K562 (cell line): ENCODE measurements around the gene ZNF195. TPM values are rescaled to one million over a fixed set of nuclear protein-coding genes. Genes with fewer than 3 reads are reported as not detected.

Experiments used
- CAMTA2 ChIP-seq: fragments of 250-450 bp; sonication (Bioruptor Pico); conservative IDR thresholded peaks from 2 replicates; pipeline ENCODE4 v1.5.1; 2022
- DDX20 ChIP-seq: fragments of 450-650 bp; IDR thresholded peaks from 2 replicates; pipeline ENCODE4 v1.6.1; 2016; ENCODE audit warnings: missing genetic modification characterization, low read depth, mild to moderate bottlenecking, missing compliant biosample characterization, moderate library complexity
- FIP1L1 ChIP-seq: fragments of 200-400 bp; formaldehyde crosslinking; IDR thresholded peaks from 2 replicates; pipeline ENCODE4 v1.6.1; 2018; ENCODE audit warnings: mild to moderate bottlenecking, low read depth, low read length; ENCODE audit not compliant: poor library complexity, severe bottlenecking
- GTF2F1 ChIP-seq: IDR thresholded peaks from 2 replicates; pipeline ENCODE4 v1.6.1; 2011; ENCODE audit warnings: low read depth, low read length, improper control_type of control experiment
- MCM7 ChIP-seq, 2 experiments: fragments of 450-650 bp; IDR thresholded peaks; 2 replicates each; pipeline ENCODE4 v1.6.1; 2016 to 2018
- MED1 ChIP-seq: sonication (generic); formaldehyde crosslinking; IDR thresholded peaks from 2 replicates; pipeline ENCODE4 v1.8.1; 2023; ENCODE audit warnings: missing genetic modification reagents, borderline replicate concordance
- RBBP5 ChIP-seq: fragments of 200-600 bp; sonication (generic); IDR thresholded peaks from 2 replicates; pipeline ENCODE4 v1.6.1; 2012; ENCODE audit warnings: borderline replicate concordance, mild to moderate bottlenecking, low read length, control low read depth, inconsistent platforms; ENCODE audit not compliant: insufficient read depth, poor library complexity, severe bottlenecking
- RFX5 ChIP-seq: IDR thresholded peaks from 2 replicates; pipeline ENCODE4 v1.6.1; 2011; ENCODE audit warnings: low read depth, mild to moderate bottlenecking, improper control_type of control experiment, low read length
- SP1 ChIP-seq: sonication (generic); formaldehyde crosslinking; IDR thresholded peaks from 2 replicates; pipeline ENCODE4 v1.8.1; 2022; ENCODE audit warnings: mild to moderate bottlenecking, missing genetic modification reagents
- TARDBP ChIP-seq: fragments of 450-650 bp; IDR thresholded peaks from 2 replicates; pipeline ENCODE4 v1.6.1; 2016
- ZNF134 ChIP-seq: fragments of 250-450 bp; sonication (Bioruptor Pico); conservative IDR thresholded peaks from 2 replicates; pipeline ENCODE4 v1.4.0; 2020
- ZNF668 ChIP-seq: fragments of 250-450 bp; sonication (Bioruptor Pico); IDR thresholded peaks from 2 replicates; pipeline ENCODE4 v1.8.0; 2022; ENCODE audit warnings: mild to moderate bottlenecking, inconsistent platforms
- ZNF79 ChIP-seq: fragments of 250-450 bp; sonication (Bioruptor Pico); IDR thresholded peaks from 2 replicates; pipeline ENCODE4 v1.4.0; 2020; ENCODE audit warnings: low read depth, mild to moderate bottlenecking, moderate library complexity
- polyA plus RNA-seq, 8 experiments: library from polyadenylated mRNA; depleted of rRNA in 4 of 8; stranded (reverse) in 5 of 8; unstranded in 3 of 8; fragments of >200 nt; fragmentation: Nextera tagmentation in 2 of 8; fragmentation: Illumina TruSeq in 1 of 8; extraction: Ambion mirVana in 2 of 8; extraction: Trizol in 1 of 8; gene quantifications; 2 replicates each; pipeline versions ENCODE4 v1.2.1 to v1.2.3, GENCODE V29; 2011 to 2014; ENCODE audit warnings: inconsistent platforms in 1 of 8, missing spikeins in 1 of 8
- total RNA-seq, 7 experiments: library from RNA; depleted of rRNA in 6 of 7; stranded (reverse); fragments of >200 nt in 6 of 7; fragmentation: Illumina TruSeq in 2 of 7; extraction: Trizol in 2 of 7; gene quantifications; 2 replicates each; pipeline versions ENCODE4 v1.2.1 to v1.2.3, GENCODE V29; 2011 to 2021; ENCODE audit warnings: low replicate concordance in 1 of 7
- TF ChIP-seq, protein P1 (sequence below): fragments of 250-450 bp; sonication (Bioruptor Pico); IDR thresholded peaks from 2 replicates; pipeline ENCODE4 v1.8.0; 2022; ENCODE audit warnings: inconsistent platforms
- TF ChIP-seq, protein P2 (sequence below): fragments of 250-450 bp; sonication (Bioruptor Pico); IDR thresholded peaks from 2 replicates; pipeline ENCODE4 v1.5.0; 2020; ENCODE audit warnings: mild to moderate bottlenecking, borderline replicate concordance
- TF ChIP-seq, protein P3 (sequence below): fragments of 450-650 bp; IDR thresholded peaks from 2 replicates; pipeline ENCODE4 v1.6.1; 2016; ENCODE audit warnings: low read depth

Gene ZNF195
- total and polyA plus RNA-seq, 9 of the 15 experiments (the other 6 are each of a cell fraction or from before 2014, with no cell fraction given): 42.1 to 75.5 (median 60.4) TPM

- peak; percentile 90 for TF ChIP-seq SP1 (CRISPR knock-in tag)
- TF ChIP-seq, protein P1, sequence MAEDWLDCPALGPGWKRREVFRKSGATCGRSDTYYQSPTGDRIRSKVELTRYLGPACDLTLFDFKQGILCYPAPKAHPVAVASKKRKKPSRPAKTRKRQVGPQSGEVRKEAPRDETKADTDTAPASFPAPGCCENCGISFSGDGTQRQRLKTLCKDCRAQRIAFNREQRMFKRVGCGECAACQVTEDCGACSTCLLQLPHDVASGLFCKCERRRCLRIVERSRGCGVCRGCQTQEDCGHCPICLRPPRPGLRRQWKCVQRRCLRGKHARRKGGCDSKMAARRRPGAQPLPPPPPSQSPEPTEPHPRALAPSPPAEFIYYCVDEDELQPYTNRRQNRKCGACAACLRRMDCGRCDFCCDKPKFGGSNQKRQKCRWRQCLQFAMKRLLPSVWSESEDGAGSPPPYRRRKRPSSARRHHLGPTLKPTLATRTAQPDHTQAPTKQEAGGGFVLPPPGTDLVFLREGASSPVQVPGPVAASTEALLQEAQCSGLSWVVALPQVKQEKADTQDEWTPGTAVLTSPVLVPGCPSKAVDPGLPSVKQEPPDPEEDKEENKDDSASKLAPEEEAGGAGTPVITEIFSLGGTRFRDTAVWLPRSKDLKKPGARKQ (CRISPR knock-in tag): no peak
- no peak for TF ChIP-seq ZNF668 (CRISPR knock-in tag)
- no peak for TF ChIP-seq CAMTA2 (CRISPR knock-in tag)
- TF ChIP-seq ZNF134 (CRISPR knock-in tag): no peak
- peak; percentile 95 for TF ChIP-seq RBBP5
- TF ChIP-seq FIP1L1: no peak
- TF ChIP-seq, protein P2, sequence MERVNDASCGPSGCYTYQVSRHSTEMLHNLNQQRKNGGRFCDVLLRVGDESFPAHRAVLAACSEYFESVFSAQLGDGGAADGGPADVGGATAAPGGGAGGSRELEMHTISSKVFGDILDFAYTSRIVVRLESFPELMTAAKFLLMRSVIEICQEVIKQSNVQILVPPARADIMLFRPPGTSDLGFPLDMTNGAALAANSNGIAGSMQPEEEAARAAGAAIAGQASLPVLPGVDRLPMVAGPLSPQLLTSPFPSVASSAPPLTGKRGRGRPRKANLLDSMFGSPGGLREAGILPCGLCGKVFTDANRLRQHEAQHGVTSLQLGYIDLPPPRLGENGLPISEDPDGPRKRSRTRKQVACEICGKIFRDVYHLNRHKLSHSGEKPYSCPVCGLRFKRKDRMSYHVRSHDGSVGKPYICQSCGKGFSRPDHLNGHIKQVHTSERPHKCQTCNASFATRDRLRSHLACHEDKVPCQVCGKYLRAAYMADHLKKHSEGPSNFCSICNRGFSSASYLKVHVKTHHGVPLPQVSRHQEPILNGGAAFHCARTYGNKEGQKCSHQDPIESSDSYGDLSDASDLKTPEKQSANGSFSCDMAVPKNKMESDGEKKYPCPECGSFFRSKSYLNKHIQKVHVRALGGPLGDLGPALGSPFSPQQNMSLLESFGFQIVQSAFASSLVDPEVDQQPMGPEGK (CRISPR knock-in tag): no peak
- TF ChIP-seq RFX5: no peak
- TF ChIP-seq MCM7 (IDR thresholded peaks at IDR 0.05): no peak
- TF ChIP-seq GTF2F1: no peak; the same call in 1 of the 2 replicates
- no peak for TF ChIP-seq DDX20 (tag)
- TF ChIP-seq TARDBP: no peak
- TF ChIP-seq, protein P3, sequence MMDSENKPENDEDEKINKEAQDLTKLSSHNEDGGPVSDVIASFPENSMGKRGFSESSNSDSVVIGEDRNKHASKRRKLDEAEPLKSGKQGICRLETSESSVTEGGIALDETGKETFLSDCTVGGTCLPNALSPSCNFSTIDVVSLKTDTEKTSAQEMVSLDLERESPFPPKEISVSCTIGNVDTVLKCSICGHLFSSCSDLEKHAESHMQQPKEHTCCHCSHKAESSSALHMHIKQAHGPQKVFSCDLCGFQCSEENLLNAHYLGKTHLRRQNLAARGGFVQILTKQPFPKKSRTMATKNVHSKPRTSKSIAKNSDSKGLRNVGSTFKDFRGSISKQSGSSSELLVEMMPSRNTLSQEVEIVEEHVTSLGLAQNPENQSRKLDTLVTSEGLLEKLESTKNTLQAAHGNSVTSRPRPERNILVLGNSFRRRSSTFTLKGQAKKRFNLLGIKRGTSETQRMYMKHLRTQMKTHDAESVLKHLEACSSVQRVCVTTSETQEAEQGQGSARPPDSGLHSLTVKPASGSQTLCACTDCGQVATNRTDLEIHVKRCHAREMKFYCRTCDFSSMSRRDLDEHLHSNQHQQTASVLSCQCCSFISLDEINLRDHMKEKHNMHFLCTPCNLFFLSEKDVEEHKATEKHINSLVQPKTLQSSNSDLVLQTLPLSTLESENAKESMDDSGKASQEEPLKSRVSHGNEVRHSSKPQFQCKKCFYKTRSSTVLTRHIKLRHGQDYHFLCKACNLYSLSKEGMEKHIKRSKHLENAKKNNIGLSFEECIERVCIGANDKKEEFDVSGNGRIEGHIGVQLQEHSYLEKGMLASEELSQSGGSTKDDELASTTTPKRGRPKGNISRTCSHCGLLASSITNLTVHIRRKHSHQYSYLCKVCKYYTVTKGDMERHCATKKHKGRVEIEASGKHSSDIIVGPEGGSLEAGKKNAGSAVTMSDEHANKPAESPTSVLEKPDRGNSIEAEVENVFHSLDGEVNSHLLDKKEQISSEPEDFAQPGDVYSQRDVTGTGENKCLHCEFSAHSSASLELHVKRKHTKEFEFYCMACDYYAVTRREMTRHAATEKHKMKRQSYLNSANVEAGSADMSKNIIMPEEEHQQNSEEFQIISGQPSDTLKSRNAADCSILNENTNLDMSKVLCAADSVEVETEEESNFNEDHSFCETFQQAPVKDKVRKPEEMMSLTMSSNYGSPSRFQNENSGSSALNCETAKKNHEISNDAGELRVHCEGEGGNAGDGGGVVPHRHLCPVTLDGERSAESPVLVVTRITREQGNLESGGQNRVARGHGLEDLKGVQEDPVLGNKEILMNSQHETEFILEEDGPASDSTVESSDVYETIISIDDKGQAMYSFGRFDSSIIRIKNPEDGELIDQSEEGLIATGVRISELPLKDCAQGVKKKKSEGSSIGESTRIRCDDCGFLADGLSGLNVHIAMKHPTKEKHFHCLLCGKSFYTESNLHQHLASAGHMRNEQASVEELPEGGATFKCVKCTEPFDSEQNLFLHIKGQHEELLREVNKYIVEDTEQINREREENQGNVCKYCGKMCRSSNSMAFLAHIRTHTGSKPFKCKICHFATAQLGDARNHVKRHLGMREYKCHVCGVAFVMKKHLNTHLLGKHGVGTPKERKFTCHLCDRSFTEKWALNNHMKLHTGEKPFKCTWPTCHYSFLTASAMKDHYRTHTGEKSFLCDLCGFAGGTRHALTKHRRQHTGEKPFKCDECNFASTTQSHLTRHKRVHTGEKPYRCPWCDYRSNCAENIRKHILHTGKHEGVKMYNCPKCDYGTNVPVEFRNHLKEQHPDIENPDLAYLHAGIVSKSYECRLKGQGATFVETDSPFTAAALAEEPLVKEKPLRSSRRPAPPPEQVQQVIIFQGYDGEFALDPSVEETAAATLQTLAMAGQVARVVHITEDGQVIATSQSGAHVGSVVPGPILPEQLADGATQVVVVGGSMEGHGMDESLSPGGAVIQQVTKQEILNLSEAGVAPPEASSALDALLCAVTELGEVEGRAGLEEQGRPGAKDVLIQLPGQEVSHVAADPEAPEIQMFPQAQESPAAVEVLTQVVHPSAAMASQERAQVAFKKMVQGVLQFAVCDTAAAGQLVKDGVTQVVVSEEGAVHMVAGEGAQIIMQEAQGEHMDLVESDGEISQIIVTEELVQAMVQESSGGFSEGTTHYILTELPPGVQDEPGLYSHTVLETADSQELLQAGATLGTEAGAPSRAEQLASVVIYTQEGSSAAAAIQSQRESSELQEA: no peak
- no peak for TF ChIP-seq MED1
- TF ChIP-seq ZNF79 (CRISPR knock-in tag): no peak
Observed at GRCh38 chr11:3378426-3379423, at the start of gene ZNF195 (continued).
